ENCODE measurements around the gene CDH26.

Gene CDH26

GRCh38 chr20:60020251-60020650 is 62.0 kb downstream of the CDH26 start:
- Histone ChIP-seq H3K36me3 (ENCODE audit: low read length) (no peaks in the 10 kb centered on the region), H3K9ac (ENCODE audit: low read length) (no peak overlapping the region), H3K9me2 (replicated peaks; ENCODE audit: insufficient read depth, low read length) (no peaks in the 10 kb centered on the region; the same call in 1 of the 2 replicates), H3K9me3 (ENCODE audit: insufficient read depth, low read length) (no peaks in the 10 kb centered on the region), H3K4me3 (ENCODE audit: insufficient read depth, low read length, poor library complexity, severe bottlenecking) (no peak overlapping the region), H3K4me2 (ENCODE audit: low read depth, low read length, poor library complexity, severe bottlenecking) (no peak overlapping the region), H3K79me2 (ENCODE audit: insufficient read depth, low read length) (no peaks in the 10 kb centered on the region), H4K20me1 (ENCODE audit: low read depth, low read length) (no peaks in the 10 kb centered on the region), H3F3A (ENCODE audit: insufficient read depth) (no peaks in the 10 kb centered on the region), H2AFZ (ENCODE audit: low read depth, low read length, severe bottlenecking) (no peak overlapping the region), H3K27ac (ENCODE audit: low read depth, low read length) (no peak overlapping the region), H3K27me3 (ENCODE audit: low read length) (no peaks in the 10 kb centered on the region)
- TF ChIP-seq CTCF (IDR thresholded peaks at IDR 0.05; ENCODE audit: insufficient read depth, low read length, poor library complexity, severe bottlenecking): no peak
- no peak for TF ChIP-seq EZH2phosphoT487 (conservative IDR thresholded peaks at IDR 0.05; ENCODE audit: low read length)

GRCh38 chr20:60021104-60021503 is 62.9 kb downstream of the CDH26 start:
- Histone ChIP-seq H3K36me3 (ENCODE audit: low read length) (no peaks in the 10 kb centered on the region), H3K79me2 (ENCODE audit: insufficient read depth, low read length) (no peaks in the 10 kb centered on the region), H3K9me2 (replicated peaks; ENCODE audit: insufficient read depth, low read length) (no peaks in the 10 kb centered on the region; the same call in 1 of the 2 replicates), H3K4me2 (ENCODE audit: low read depth, low read length, poor library complexity, severe bottlenecking) (no peak overlapping the region), H2AFZ (ENCODE audit: low read depth, low read length, severe bottlenecking) (no peak overlapping the region), H3K27me3 (ENCODE audit: low read length) (no peaks in the 10 kb centered on the region), H3K27ac (ENCODE audit: low read depth, low read length) (no peak overlapping the region), H3F3A (ENCODE audit: insufficient read depth) (no peaks in the 10 kb centered on the region), H3K9me3 (ENCODE audit: insufficient read depth, low read length) (no peaks in the 10 kb centered on the region), H3K9ac (ENCODE audit: low read length) (no peak overlapping the region), H4K20me1 (ENCODE audit: low read depth, low read length) (no peaks in the 10 kb centered on the region), H3K4me3 (ENCODE audit: insufficient read depth, low read length, poor library complexity, severe bottlenecking) (no peak overlapping the region)
- no peak for TF ChIP-seq CTCF (IDR thresholded peaks at IDR 0.05; ENCODE audit: insufficient read depth, low read length, poor library complexity, severe bottlenecking)
- no peak for TF ChIP-seq EZH2phosphoT487 (conservative IDR thresholded peaks at IDR 0.05; ENCODE audit: low read length)

GRCh38 chr20:60022849-60023248 is 64.6 kb downstream of the CDH26 start:
- H3K9me2 ChIP-seq (replicated peaks; ENCODE audit: insufficient read depth, low read length): no peaks in the 10 kb centered on the region; the same call in 1 of the 2 replicates
- TF ChIP-seq CTCF (IDR thresholded peaks at IDR 0.05; ENCODE audit: insufficient read depth, low read length, poor library complexity, severe bottlenecking) (no peak), EZH2phosphoT487 (conservative IDR thresholded peaks at IDR 0.05; ENCODE audit: low read length) (no peak)
- H4K20me1 ChIP-seq (ENCODE audit: low read depth, low read length): no peaks in the 10 kb centered on the region
- no peak overlapping the region for H3K4me3 ChIP-seq (ENCODE audit: insufficient read depth, low read length, poor library complexity, severe bottlenecking)
- H3K27me3 ChIP-seq (ENCODE audit: low read length): no peaks in the 10 kb centered on the region
- no peaks in the 10 kb centered on the region for H3F3A ChIP-seq (ENCODE audit: insufficient read depth)
- H3K4me2 ChIP-seq (ENCODE audit: low read depth, low read length, poor library complexity, severe bottlenecking): no peak overlapping the region
- no peak overlapping the region for H3K27ac ChIP-seq (ENCODE audit: low read depth, low read length)
- H2AFZ ChIP-seq (ENCODE audit: low read depth, low read length, severe bottlenecking): no peak overlapping the region
- no peaks in the 10 kb centered on the region for H3K36me3 ChIP-seq (ENCODE audit: low read length)
- H3K9ac ChIP-seq (ENCODE audit: low read length): no peak overlapping the region
- no peaks in the 10 kb centered on the region for H3K79me2 ChIP-seq (ENCODE audit: insufficient read depth, low read length)
- H3K9me3 ChIP-seq (ENCODE audit: insufficient read depth, low read length): no peaks in the 10 kb centered on the region
